ENCODE results near the gene TNFRSF12A. TPM values are rescaled to one million over a fixed set of nuclear protein-coding genes. Genes with fewer than 3 reads are reported as not detected.
A peak's percentile ranks its signal among the peaks of the same experiment; 100 is the strongest.
"Not testable (repeated sequence)": the region's sequence is repeated elsewhere in the genome, so short reads cannot be mapped to it uniquely, and the experiment has no call there.

The TNFRSF12A gene
- total RNA-seq, 1 donor from 2014 or later = 14.3 TPM

DNA sequence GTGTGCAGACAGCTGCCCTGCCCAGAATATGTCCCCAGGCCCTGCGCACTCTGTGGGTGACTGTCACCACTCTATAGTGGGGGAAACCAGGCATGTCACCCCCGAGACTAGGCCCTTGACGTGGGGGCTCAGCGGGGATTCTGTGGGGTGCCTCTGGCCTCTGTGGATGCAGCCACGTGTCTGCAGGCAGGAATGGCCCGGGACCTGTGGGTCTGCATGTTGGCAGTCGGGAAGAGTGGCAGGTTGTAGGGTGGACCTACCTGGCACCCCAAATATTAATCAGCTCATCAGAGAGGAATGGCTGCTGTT lies 46.2 kb downstream of the TNFRSF12A start:
- no peak overlapping the region for H2AFZ ChIP-seq (replicated peaks)
- H3K9me3 ChIP-seq (ENCODE audit: low read depth) = no peaks in the 10 kb centered on the region
- H3K27ac ChIP-seq = no peak overlapping the region
- H3K79me2 ChIP-seq (ENCODE audit: low read depth) = no peaks in the 10 kb centered on the region
- H3K36me3 ChIP-seq = no peaks in the 10 kb centered on the region
- Mint-ChIP-seq H3K36me3 (no peaks in the 10 kb centered on the region), H3K27ac (no peak overlapping the region), H3K9me3 (no peaks in the 10 kb centered on the region), H3K4me3 (no peak overlapping the region), H3K4me1 (no peaks in the 10 kb centered on the region), H3K27me3 (ENCODE audit: insufficient read depth, low read depth) (peaks cover 10% of the 10 kb centered on the region)
- peaks cover 5% of the 10 kb centered on the region for H3K27me3 ChIP-seq
- no peak overlapping the region for H3K4me2 ChIP-seq
- no peak for DNase-seq (ENCODE audit: low spot score)
- no peak for TF ChIP-seq EZH2 (IDR thresholded peaks at IDR 0.05)
- TF ChIP-seq EZH2phosphoT487 (IDR thresholded peaks at IDR 0.05) = no peak
- TF ChIP-seq, protein P1, sequence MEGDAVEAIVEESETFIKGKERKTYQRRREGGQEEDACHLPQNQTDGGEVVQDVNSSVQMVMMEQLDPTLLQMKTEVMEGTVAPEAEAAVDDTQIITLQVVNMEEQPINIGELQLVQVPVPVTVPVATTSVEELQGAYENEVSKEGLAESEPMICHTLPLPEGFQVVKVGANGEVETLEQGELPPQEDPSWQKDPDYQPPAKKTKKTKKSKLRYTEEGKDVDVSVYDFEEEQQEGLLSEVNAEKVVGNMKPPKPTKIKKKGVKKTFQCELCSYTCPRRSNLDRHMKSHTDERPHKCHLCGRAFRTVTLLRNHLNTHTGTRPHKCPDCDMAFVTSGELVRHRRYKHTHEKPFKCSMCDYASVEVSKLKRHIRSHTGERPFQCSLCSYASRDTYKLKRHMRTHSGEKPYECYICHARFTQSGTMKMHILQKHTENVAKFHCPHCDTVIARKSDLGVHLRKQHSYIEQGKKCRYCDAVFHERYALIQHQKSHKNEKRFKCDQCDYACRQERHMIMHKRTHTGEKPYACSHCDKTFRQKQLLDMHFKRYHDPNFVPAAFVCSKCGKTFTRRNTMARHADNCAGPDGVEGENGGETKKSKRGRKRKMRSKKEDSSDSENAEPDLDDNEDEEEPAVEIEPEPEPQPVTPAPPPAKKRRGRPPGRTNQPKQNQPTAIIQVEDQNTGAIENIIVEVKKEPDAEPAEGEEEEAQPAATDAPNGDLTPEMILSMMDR (IDR thresholded peaks at IDR 0.05) = no peak
- H4K20me1 ChIP-seq (ENCODE audit: low read depth) = no peaks in the 10 kb centered on the region
- H3K4me3 ChIP-seq = no peak overlapping the region
- no peaks in the 10 kb centered on the region for H3K4me1 ChIP-seq
- H3F3A ChIP-seq (ENCODE audit: low read depth) = no peaks in the 10 kb centered on the region
- no peak overlapping the region for H3K9ac ChIP-seq

- no peaks in the 10 kb centered on the region for H4K20me1 ChIP-seq (ENCODE audit: low read depth)
- H3K4me2 ChIP-seq = no peak overlapping the region
- Mint-ChIP-seq H3K9me3 (no peaks in the 10 kb centered on the region), H3K27ac (peak overlapping the region; percentile 74), H3K4me1 (peaks cover 4% of the 10 kb centered on the region), H3K4me3 (no peak overlapping the region), H3K36me3 (no peaks in the 10 kb centered on the region), H3K27me3 (ENCODE audit: insufficient read depth, low read depth) (peaks cover 10% of the 10 kb centered on the region)
- H3K4me1 ChIP-seq = no peaks in the 10 kb centered on the region
- H3K9ac ChIP-seq = no peak overlapping the region
- TF ChIP-seq EZH2phosphoT487 (IDR thresholded peaks at IDR 0.05) = no peak
- TF ChIP-seq, protein P1 (IDR thresholded peaks at IDR 0.05) = no peak
- H3K4me3 ChIP-seq = no peak overlapping the region
- H3F3A ChIP-seq (ENCODE audit: low read depth) = no peaks in the 10 kb centered on the region
- H3K9me3 ChIP-seq (ENCODE audit: low read depth) = no peaks in the 10 kb centered on the region
- DNase-seq (ENCODE audit: low spot score) = no peak
- H3K27me3 ChIP-seq = no peaks in the 10 kb centered on the region
- no peaks in the 10 kb centered on the region for H3K79me2 ChIP-seq (ENCODE audit: low read depth)
- H2AFZ ChIP-seq (replicated peaks) = no peak overlapping the region
- no peaks in the 10 kb centered on the region for H3K36me3 ChIP-seq
- H3K27ac ChIP-seq = no peak overlapping the region
These were observed 48.3 kb downstream of the TNFRSF12A start for GRCh38 chr16:3068487-3068886.

GRCh38 chr16:3069146-3069545 lies 49.0 kb downstream of the TNFRSF12A start:
- not testable (repeated sequence) for H3K9ac ChIP-seq; H4K20me1 ChIP-seq (ENCODE audit: low read depth); H3K4me3 Mint-ChIP-seq; H3K4me1 Mint-ChIP-seq; H3K4me1 ChIP-seq; H2AFZ ChIP-seq (replicated peaks); H3K9me3 ChIP-seq (ENCODE audit: low read depth); H3K27me3 ChIP-seq; H3F3A ChIP-seq (ENCODE audit: low read depth); H3K4me2 ChIP-seq; H3K9me3 Mint-ChIP-seq; H3K36me3 Mint-ChIP-seq; H3K4me3 ChIP-seq; H3K27ac ChIP-seq; H3K27ac Mint-ChIP-seq; DNase-seq (ENCODE audit: low spot score); H3K36me3 ChIP-seq; H3K79me2 ChIP-seq (ENCODE audit: low read depth)
- peaks cover 13% of the 10 kb centered on the region for H3K27me3 Mint-ChIP-seq (ENCODE audit: insufficient read depth, low read depth)

- H3K4me2 ChIP-seq = no peak overlapping the region
- no peak overlapping the region for H3K27ac ChIP-seq
- H3F3A ChIP-seq (ENCODE audit: low read depth) = no peaks in the 10 kb centered on the region
- no peaks in the 10 kb centered on the region for H3K79me2 ChIP-seq (ENCODE audit: low read depth)
- H3K4me1 ChIP-seq = no peaks in the 10 kb centered on the region
- peaks cover 19% of the 10 kb centered on the region for H3K27me3 Mint-ChIP-seq (ENCODE audit: insufficient read depth, low read depth)
- H3K36me3 Mint-ChIP-seq = no peaks in the 10 kb centered on the region
- TF ChIP-seq, protein P1 (IDR thresholded peaks at IDR 0.05) = no peak
- no peak for TF ChIP-seq EZH2phosphoT487 (IDR thresholded peaks at IDR 0.05)
- no peak for TF ChIP-seq EZH2 (IDR thresholded peaks at IDR 0.05)
- H3K4me3 ChIP-seq = no peak overlapping the region
- no peaks in the 10 kb centered on the region for H3K9me3 Mint-ChIP-seq
- H2AFZ ChIP-seq (replicated peaks) = no peak overlapping the region
- no peak overlapping the region for H3K4me3 Mint-ChIP-seq
- H3K9ac ChIP-seq = no peak overlapping the region
- no peaks in the 10 kb centered on the region for H4K20me1 ChIP-seq (ENCODE audit: low read depth)
- H3K36me3 ChIP-seq = no peaks in the 10 kb centered on the region
- H3K4me1 Mint-ChIP-seq = peaks cover 9% of the 10 kb centered on the region
- no peaks in the 10 kb centered on the region for H3K27me3 ChIP-seq
- no peaks in the 10 kb centered on the region for H3K9me3 ChIP-seq (ENCODE audit: low read depth)
- no peak overlapping the region for H3K27ac Mint-ChIP-seq
- no peak for DNase-seq (ENCODE audit: low spot score)
These were observed 50.5 kb downstream of the TNFRSF12A start for GRCh38 chr16:3070608-3071111.
